GM12892 (cell line): ENCODE measurements around the gene PPP2R5C.

Source experiments
- POLR2A ChIP-seq: IDR thresholded peaks from 2 replicates; pipeline ENCODE4 v1.6.1; 2011; ENCODE audit warnings: low read depth, low read length, control low read depth
- POLR2AphosphoS5 ChIP-seq: IDR thresholded peaks from 2 replicates; pipeline ENCODE4 v1.6.1; 2011; ENCODE audit warnings: low read depth, low read length, control low read depth
- TAF1 ChIP-seq: IDR thresholded peaks from 2 replicates; pipeline ENCODE4 v1.6.1; 2011; ENCODE audit warnings: low read depth, mild to moderate bottlenecking, control low read depth, low read length, borderline replicate concordance

DNA sequence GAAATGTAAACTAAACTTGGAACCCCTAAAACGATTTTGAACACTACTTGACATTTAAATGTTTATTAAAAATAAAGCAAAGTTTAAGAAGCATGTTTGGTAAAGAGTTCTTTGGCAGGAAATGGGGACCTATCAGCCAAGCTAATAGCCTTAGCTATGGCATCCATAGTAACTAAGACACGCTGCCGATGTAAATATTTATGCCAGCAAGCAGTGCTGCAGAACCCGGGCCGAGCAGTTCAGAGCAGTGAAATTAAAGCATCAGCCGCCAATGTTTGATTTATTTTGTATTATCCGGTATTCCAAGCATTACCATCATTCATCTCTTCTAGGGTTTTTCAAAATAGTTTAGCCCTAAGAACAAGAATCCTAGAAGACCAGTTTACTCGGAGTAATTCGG is 61.6 kb downstream of the PPP2R5C start:
- no peak for TF ChIP-seq POLR2A
- no peak for TF ChIP-seq POLR2AphosphoS5
- no peak for TF ChIP-seq TAF1
